AG20443 (cell line): ENCODE data around the gene ADAM33.

Source experiments
- DNase-seq: peaks from one replicate; pipeline ENCODE4 v3.0.0; 2012; ENCODE audit warnings: low spot score, mixed read lengths

The ADAM33 gene

DNA sequence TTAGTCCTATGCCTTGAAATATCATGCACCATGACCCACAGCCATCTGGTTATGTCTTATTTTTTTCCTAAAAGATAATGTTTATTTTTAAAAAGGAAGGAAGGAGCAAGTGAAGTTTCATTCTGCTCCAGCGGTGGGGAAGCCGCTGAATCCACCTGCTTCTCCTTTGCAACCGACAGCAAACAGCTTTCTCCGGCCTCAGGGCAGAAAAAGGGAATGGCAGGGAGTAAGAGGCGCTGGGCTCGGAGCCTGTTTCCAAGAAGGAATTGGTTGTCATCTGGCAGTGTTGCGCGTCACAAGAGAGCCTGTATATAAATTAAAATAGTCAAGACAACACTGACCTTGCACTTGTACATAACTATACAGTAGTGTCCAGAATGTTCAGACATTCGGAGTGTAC lies 32.9 kb downstream of the ADAM33 start:
- no peak for DNase-seq

DNA sequence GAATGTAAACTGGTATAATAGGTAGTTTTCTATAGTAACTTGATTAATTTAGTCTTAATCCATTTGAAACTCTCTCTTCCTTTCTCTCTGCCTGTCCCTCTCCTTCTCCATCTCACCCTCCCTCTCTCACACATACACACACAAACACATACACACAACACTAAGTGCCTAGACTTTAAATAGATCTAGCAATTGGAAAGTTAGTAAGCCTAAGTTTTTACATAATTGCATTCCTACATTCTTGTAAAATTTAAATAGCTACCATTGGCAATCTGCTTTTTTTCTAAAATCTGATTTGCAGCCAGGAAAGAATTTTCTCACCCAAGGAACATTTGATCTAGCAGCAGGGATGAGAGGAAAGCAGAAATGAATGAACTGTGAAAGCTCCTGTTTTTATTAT lies 34.3 kb downstream of the ADAM33 start:
- DNase-seq, result no peak

DNA sequence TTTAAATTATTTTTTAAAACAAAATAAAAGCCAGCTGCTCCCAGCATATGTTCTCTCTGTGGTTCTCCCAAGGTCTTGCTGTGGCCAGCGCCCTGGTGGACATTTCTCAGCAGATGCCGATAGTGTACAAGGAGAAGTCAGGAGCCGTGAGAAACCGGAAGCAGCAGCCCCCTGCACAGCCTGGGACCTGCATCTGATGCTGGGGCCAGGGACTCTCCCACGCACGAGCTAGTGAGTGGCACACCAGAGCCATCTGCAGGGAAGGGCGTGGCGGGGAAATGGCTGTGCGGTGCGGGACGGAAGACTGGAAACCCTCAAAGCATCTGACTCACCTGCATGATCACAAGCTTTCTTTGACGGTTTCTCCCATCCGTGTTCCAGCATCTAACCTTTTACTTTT lies 35.2 kb downstream of the ADAM33 start:
- no peak for DNase-seq

DNA sequence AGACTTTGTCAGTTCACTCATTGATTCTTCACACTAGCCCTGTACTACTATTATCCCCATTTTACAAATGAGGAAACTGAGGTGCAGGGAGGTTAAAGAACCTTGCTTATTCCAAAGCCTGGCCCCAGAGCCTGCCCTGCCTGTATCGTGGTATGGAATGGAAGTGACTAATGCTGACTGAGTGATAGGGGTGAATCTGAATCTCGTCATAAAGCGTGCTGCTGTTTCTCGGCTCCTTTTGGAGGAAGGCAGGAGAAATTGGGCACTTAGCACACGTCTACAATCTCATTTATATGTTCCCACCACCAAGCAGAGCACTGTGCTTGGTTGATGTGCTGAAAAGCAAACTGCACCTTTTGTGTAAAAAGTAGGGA lies 35.8 kb downstream of the ADAM33 start:
- DNase-seq, result no peak

DNA sequence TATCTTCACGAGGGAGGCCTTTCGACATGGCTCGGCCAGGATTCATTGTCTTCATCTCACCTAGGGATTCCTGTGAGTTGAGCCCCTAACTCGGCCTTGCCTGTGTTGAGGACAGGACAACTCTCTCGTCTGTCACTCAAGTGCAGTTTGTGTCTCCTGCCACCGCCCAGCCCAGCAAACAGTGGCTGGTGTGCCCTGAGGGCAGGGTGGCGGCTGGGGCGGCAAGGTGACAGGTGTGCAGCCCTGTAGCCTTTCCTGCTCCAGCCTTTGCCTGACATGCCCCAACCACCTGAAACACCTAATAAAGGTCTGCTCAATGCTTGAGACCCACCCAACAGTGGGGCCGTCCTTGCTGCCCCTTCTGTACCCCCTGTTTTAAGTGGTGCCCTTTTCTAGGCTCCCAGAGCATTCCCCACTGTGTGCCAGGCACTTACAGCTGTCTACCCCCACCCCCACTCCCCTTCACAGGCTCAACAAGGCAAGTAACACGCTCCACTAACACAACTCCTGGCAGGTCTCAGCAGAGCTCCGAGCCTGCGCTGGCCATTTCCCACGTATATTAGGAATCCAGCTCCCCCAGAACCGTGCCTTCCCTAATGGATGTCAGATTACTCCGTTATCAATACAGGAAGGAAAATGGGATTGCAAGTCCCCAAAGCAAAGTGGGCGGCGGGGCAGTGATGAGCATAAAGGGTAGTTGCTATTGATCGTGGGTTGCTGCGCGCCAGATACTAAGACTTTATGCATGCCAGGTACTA lies 36.3 kb downstream of the ADAM33 start:
- no peak for DNase-seq

- no peak for DNase-seq
Measured at GRCh38 chr20:3640259-3640658, 41.6 kb downstream of the ADAM33 start.

- DNase-seq, result no peak
Measured at GRCh38 chr20:3635346-3635745, 46.5 kb downstream of the ADAM33 start.

GRCh38 chr20:3633913-3634478 lies 47.8 kb downstream of the ADAM33 start:
- no peak for DNase-seq

GRCh38 chr20:3632311-3633004 lies 49.4 kb downstream of the ADAM33 start:
- DNase-seq, result no peak

DNA sequence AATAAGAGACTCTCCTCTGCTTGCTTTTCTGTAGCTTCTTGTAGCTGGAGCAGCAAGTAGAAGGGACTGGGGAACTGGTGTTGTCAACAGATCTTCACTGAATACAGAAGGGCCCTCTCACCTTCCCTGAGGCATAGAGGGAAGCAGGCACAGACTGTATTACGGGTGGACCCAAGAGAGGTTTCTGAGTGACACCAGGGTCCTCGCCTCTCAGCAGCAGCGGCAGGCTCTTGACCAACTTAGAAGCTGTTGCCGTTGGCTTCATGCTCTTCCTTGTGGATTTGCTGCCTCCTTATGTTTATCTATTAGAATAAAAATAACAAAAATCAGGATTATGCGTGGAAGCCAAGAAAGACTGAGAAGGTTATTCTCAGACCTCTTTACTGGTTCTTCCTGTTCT lies 50.3 kb downstream of the ADAM33 start:
- DNase-seq, result no peak

GRCh38 chr20:3630429-3630828 lies 51.4 kb downstream of the ADAM33 start:
- DNase-seq, result no peak

- no peak for DNase-seq
Measured at GRCh38 chr20:3629893-3630292, 51.9 kb downstream of the ADAM33 start.

DNA sequence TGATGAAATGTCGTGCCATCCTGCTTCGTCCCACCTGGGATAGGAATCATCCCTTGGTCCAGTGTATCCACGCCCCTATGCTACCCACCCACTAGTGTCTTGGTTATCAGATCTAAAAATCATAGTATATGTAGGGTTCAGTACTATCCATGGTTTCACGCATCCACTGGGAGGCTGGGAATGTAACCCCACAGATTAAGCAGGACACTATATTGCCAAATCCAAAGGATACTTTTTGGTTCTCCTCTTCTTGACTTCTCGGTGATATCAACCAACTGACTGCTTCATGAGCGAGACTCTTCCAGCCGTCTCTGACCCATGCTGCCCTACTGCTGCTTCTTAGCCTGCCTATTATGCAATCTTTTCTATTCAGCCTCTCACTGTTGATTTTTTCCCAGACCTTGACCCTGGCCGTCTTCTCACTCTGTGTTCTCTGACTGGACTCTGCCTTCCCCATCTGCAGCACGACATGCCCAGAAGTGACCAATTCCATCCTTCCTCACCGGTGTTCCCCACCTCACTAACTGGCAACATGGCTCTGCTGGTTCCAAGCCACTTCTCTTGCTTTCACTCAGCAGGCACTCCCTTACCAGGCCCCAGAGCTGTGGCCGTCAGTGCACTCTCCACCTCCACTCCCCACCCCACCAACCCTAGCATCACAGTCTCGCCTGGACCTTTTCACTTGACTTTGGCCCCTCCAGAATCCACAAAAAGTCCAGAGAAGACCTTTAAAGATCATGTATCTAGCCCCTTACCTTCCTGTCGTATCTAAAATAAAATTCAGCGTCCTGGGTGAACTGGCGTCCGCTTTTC lies 53.1 kb downstream of the ADAM33 start:
- no peak for DNase-seq

DNA sequence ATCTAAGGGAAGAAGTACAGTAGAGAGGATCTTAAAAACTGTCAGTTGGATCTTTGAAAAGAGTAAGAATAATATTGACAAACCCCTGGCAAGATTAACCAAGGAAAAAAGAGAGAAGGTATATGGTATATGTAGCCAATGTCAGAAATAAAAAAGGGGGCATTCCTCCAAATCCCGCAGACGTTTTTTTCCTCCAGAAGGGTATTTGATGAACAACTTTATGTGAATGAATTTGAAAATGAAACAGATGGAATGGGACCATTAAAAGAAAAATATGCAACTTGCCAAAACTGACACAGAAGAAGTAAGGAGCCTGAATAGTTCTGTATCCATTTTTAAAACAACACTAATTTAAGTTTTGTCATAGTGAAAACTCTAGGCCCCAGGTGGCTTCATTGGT lies 54.3 kb downstream of the ADAM33 start:
- no peak for DNase-seq

GRCh38 chr20:3622406-3622805 lies 59.4 kb downstream of the ADAM33 start:
- DNase-seq, result no peak

GRCh38 chr20:3621111-3621510 lies 60.7 kb downstream of the ADAM33 start:
- no peak for DNase-seq
